Measurements from ENCODE around the gene CCNYL1. TPM values are rescaled to one million over a fixed set of nuclear protein-coding genes. Genes with fewer than 3 reads are reported as not detected.
A peak's percentile ranks its signal among the peaks of the same experiment; 100 is the strongest.

CCNYL1 gene
- total RNA-seq, 1 experiment from 2014 or later, result 40.7 TPM

GRCh38 chr2:207682557-207682956 lies 28.9 kb upstream of the CCNYL1 start:
- H3K27me3 Mint-ChIP-seq (ENCODE audit: insufficient read depth, unreplicated experiment), result no peaks in the 10 kb centered on the region
- ChIA-PET POLR2A (no interaction called here), CTCF (no interaction called here)
- Histone ChIP-seq H3K27me3 (replicated peaks; ENCODE audit: control insufficient read depth, insufficient read depth, low read length) (no peaks in the 10 kb centered on the region), H3K4me3 (ENCODE audit: low read depth, low read length) (no peak overlapping the region), H3K4me1 (peaks cover 28% of the 10 kb centered on the region), H3K9me3 (no peaks in the 10 kb centered on the region), H3K36me3 (ENCODE audit: control insufficient read depth, insufficient read depth, low read length) (no peaks in the 10 kb centered on the region)
- H3K4me1 Mint-ChIP-seq (ENCODE audit: low read depth, unreplicated experiment), result peaks cover 30% of the 10 kb centered on the region
- intact Hi-C loops (cut with micrococcal nuclease; ENCODE audit: unreplicated experiment), result no loop called here
- peak in 1 of 2 experiments; percentile 5 for DNase-seq
- no TSS peak for BruUV-seq (replicated peaks)
- H3K27ac Mint-ChIP-seq (ENCODE audit: unreplicated experiment), result no peak overlapping the region
- no peak for TF ChIP-seq CTCF (IDR thresholded peaks at IDR 0.05; ENCODE audit: insufficient read depth in 1 of 2, low read depth in 1 of 2, low read length in 1 of 2, severe bottlenecking in 1 of 2, unreplicated experiment in 1 of 2)
- no peak overlapping the region for H3K4me3 Mint-ChIP-seq (ENCODE audit: unreplicated experiment)
- peaks cover 14% of the 10 kb centered on the region for H3K36me3 Mint-ChIP-seq (ENCODE audit: insufficient read depth, unreplicated experiment)
- H3K9me3 Mint-ChIP-seq (ENCODE audit: unreplicated experiment), result no peaks in the 10 kb centered on the region

GRCh38 chr2:207683438-207683837 lies 28.0 kb upstream of the CCNYL1 start:
- peak overlapping the region; percentile 83 for H3K27ac Mint-ChIP-seq (ENCODE audit: unreplicated experiment)
- H3K27me3 Mint-ChIP-seq (ENCODE audit: insufficient read depth, unreplicated experiment), result no peaks in the 10 kb centered on the region
- H3K4me1 Mint-ChIP-seq (ENCODE audit: low read depth, unreplicated experiment), result peaks cover 30% of the 10 kb centered on the region
- H3K36me3 Mint-ChIP-seq (ENCODE audit: insufficient read depth, unreplicated experiment), result peaks cover 14% of the 10 kb centered on the region
- Histone ChIP-seq H3K4me1 (peaks cover 23% of the 10 kb centered on the region), H3K27me3 (replicated peaks; ENCODE audit: control insufficient read depth, insufficient read depth, low read length) (no peaks in the 10 kb centered on the region), H3K4me3 (ENCODE audit: low read depth, low read length) (no peak overlapping the region), H3K9me3 (no peaks in the 10 kb centered on the region), H3K36me3 (ENCODE audit: control insufficient read depth, insufficient read depth, low read length) (no peaks in the 10 kb centered on the region)
- ChIA-PET CTCF (interaction anchor here (0.5 to 1.5 kb wide), 5 partner anchors 9 to 418 kb away, joined by 3 to 14 read pairs (median 3); partner anchors contain the start of genes CREB1 and METTL21A), POLR2A (interaction anchor here (0.8 to 1.5 kb wide), 5 partner anchors 28 to 154 kb away, joined by 4 to 26 read pairs (median 8); partner anchors contain the start of genes CCNYL1, CREB1, FZD5 and METTL21A)
- H3K9me3 Mint-ChIP-seq (ENCODE audit: unreplicated experiment), result no peaks in the 10 kb centered on the region
- intact Hi-C loops (cut with micrococcal nuclease; ENCODE audit: unreplicated experiment), result no loop called here
- DNase-seq, result peak in 1 of 2 experiments; percentile 32
- no TSS peak for BruUV-seq (replicated peaks)
- no peak for TF ChIP-seq CTCF (IDR thresholded peaks at IDR 0.05; ENCODE audit: insufficient read depth in 1 of 2, low read depth in 1 of 2, low read length in 1 of 2, severe bottlenecking in 1 of 2, unreplicated experiment in 1 of 2)
- H3K4me3 Mint-ChIP-seq (ENCODE audit: unreplicated experiment), result peak overlapping the region; percentile 16

- no peak for TF ChIP-seq CTCF (IDR thresholded peaks at IDR 0.05; ENCODE audit: insufficient read depth in 1 of 2, low read depth in 1 of 2, low read length in 1 of 2, severe bottlenecking in 1 of 2, unreplicated experiment in 1 of 2)
- Histone ChIP-seq H3K27me3 (replicated peaks; ENCODE audit: control insufficient read depth, insufficient read depth, low read length) (no peaks in the 10 kb centered on the region), H3K4me3 (ENCODE audit: low read depth, low read length) (no peak overlapping the region), H3K36me3 (ENCODE audit: control insufficient read depth, insufficient read depth, low read length) (no peaks in the 10 kb centered on the region), H3K9me3 (no peaks in the 10 kb centered on the region), H3K4me1 (peaks cover 23% of the 10 kb centered on the region)
- peaks cover 30% of the 10 kb centered on the region for H3K4me1 Mint-ChIP-seq (ENCODE audit: low read depth, unreplicated experiment)
- H3K27me3 Mint-ChIP-seq (ENCODE audit: insufficient read depth, unreplicated experiment), result no peaks in the 10 kb centered on the region
- no peaks in the 10 kb centered on the region for H3K9me3 Mint-ChIP-seq (ENCODE audit: unreplicated experiment)
- peak; percentile 54 to 74 for DNase-seq
- BruUV-seq (replicated peaks), result TSS peak; percentile 100
- ChIA-PET POLR2A (interaction anchor here (0.8 to 1.5 kb wide), 5 partner anchors 27 to 154 kb away, joined by 4 to 26 read pairs (median 8); partner anchors contain the start of genes CCNYL1, CREB1, FZD5 and METTL21A), CTCF (interaction anchor here (0.5 to 1.5 kb wide), 6 partner anchors 8 to 417 kb away, joined by 3 to 14 read pairs (median 4); partner anchors contain the start of genes CCNYL1, CREB1 and METTL21A)
- intact Hi-C loops (cut with micrococcal nuclease; ENCODE audit: unreplicated experiment), result loop anchor here (1.0 to 2.0 kb wide), 3 partner anchors 27 to 59 kb away; partner anchors contain the start of genes CCNYL1 and METTL21A
- H3K4me3 Mint-ChIP-seq (ENCODE audit: unreplicated experiment), result peak overlapping the region; percentile 16
- peak overlapping the region; percentile 83 for H3K27ac Mint-ChIP-seq (ENCODE audit: unreplicated experiment)
- peaks cover 14% of the 10 kb centered on the region for H3K36me3 Mint-ChIP-seq (ENCODE audit: insufficient read depth, unreplicated experiment)
Observed at GRCh38 chr2:207683879-207684627, 27.4 kb upstream of the CCNYL1 start.

Measured in Caco-2 (cell line).